Left lung (tissue), 10 donors: ENCODE data around the gene SASH1. TPM values are rescaled to one million over a fixed set of nuclear protein-coding genes. Genes with fewer than 3 reads are reported as not detected.

Experiments
- ATAC-seq: fragments of 200-7000 bp; cut with Tn5 transposase; one replicate; pipeline ENCODE4 v1.9.1; 2020; ENCODE audit warnings: moderate library complexity
- DNase-seq, 4 donors: peaks; one replicate each; pipeline ENCODE4 v3.0.0-alpha.2; 2013 to 2020
- H3K27ac ChIP-seq, 2 donors: fragments of 200-600 bp; sonication (generic) in 1 of 2; one replicate each; pipeline versions ENCODE4 v1.5.0 to v1.8.0; 2020 to 2021
- H3K27me3 ChIP-seq, 2 donors: fragments of 200-600 bp; sonication (generic) in 1 of 2; one replicate each; pipeline versions ENCODE4 v1.5.0 to v1.8.0; 2020 to 2021
- H3K36me3 ChIP-seq, 2 donors: fragments of 200-600 bp; sonication (generic) in 1 of 2; one replicate each; pipeline versions ENCODE4 v1.5.0 to v1.8.0; 2020 to 2021
- H3K4me1 ChIP-seq, 2 donors: fragments of 200-600 bp; one replicate each; pipeline ENCODE4 v1.8.0; 2021
- H3K4me3 ChIP-seq, 2 donors: fragments of 200-600 bp; sonication (generic) in 1 of 2; one replicate each; pipeline versions ENCODE4 v1.5.0 to v1.8.0; 2020 to 2021; ENCODE audit warnings: mild to moderate bottlenecking in 1 of 2
- H3K9me3 ChIP-seq, 2 donors: fragments of 200-600 bp; sonication (generic) in 1 of 2; one replicate each; pipeline versions ENCODE4 v1.5.0 to v1.8.0; 2020 to 2021
- intact Hi-C, 2 donors: fragments of 100-400 bp; cut with DNase I; formaldehyde crosslinking; loops; one replicate each; pipeline versions ENCODE4 v1.11.2 to v1.14.2; 2022
- polyA plus RNA-seq, 6 donors: library from polyadenylated mRNA; unstranded; fragments of 120-200 nt; gene quantifications; one replicate each; pipeline ENCODE4 v1.2.1, GENCODE V29; 2013; ENCODE audit not compliant: insufficient read length in 6 of 6
- total RNA-seq, 2 donors: library from RNA; stranded (reverse); fragmentation: NEBNext Ultra II Directional; extraction: Animal tissue kit (Norgen Biotek cat#: 25700); gene quantifications; one replicate each; pipeline ENCODE4 v1.2.1, GENCODE V29; 2021
- TF ChIP-seq, protein P1 (sequence below), 2 donors: fragments of 200-600 bp; sonication (generic) in 1 of 2; IDR thresholded peaks; one replicate each; pipeline versions ENCODE4 v1.5.0 to v1.8.0; 2021; ENCODE audit warnings: antibody characterized with exemption in 2 of 2
- donor health status: DM: no; HTN: yes; CAD: no.
- donor health status: DM: no; HTN: no; CAD: no.

SASH1 gene
- total and polyA plus RNA-seq, 8 donors, result 31.4 to 53.5 (median 34.8) TPM

- TF ChIP-seq, protein P1, sequence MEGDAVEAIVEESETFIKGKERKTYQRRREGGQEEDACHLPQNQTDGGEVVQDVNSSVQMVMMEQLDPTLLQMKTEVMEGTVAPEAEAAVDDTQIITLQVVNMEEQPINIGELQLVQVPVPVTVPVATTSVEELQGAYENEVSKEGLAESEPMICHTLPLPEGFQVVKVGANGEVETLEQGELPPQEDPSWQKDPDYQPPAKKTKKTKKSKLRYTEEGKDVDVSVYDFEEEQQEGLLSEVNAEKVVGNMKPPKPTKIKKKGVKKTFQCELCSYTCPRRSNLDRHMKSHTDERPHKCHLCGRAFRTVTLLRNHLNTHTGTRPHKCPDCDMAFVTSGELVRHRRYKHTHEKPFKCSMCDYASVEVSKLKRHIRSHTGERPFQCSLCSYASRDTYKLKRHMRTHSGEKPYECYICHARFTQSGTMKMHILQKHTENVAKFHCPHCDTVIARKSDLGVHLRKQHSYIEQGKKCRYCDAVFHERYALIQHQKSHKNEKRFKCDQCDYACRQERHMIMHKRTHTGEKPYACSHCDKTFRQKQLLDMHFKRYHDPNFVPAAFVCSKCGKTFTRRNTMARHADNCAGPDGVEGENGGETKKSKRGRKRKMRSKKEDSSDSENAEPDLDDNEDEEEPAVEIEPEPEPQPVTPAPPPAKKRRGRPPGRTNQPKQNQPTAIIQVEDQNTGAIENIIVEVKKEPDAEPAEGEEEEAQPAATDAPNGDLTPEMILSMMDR (IDR thresholded peaks at IDR 0.05), result no peak
- Histone ChIP-seq H3K27ac (peak overlapping the region; percentile 66 to 79), H3K27me3 (no peaks in the 10 kb centered on the region), H3K4me1 (peaks cover 0 to 13% of the 10 kb centered on the region in 2 donors), H3K4me3 (peak overlapping the region; percentile 10 to 14), H3K9me3 (no peaks in the 10 kb centered on the region), H3K36me3 (no peaks in the 10 kb centered on the region)
- intact Hi-C loops, result no loop called here
- DNase-seq, result peak in 2 of 4 donors; percentile 42 to 49
- peak; percentile 13 for ATAC-seq
Measured at GRCh38 chr6:148508401-148509041, 165.9 kb downstream of the SASH1 start.

DNA sequence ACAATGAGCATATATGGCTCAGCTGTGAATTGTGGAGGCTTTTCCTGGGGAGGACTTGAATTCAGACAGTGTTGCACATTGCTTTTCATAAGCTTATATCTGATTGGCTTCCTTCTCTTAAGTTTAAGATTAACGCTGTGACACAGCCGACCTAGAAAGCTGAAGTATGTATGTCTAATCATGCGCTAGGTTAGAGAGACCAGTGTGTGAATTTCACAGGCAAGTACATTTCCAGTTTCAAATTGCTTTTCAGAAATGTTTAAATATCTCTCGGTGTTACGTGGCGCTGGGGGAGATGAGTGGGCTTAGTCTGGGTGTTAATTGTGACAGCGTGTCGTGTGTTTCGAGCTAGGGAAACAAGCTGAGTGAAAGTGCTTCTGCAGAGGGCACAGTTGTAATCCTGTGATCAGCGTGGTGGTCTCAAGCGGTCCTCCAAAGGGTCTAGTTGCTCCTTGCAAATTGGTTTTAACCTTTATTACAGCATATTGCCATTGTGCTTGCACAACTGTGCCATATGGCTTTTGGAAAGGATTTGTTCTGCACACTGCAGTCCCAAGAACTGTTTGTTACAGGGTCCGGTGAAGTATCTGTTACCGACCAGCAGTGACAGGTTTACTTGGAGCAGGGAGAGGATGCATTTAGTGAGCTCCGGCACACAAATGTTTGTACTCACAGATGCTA lies 166.6 kb downstream of the SASH1 start:
- Histone ChIP-seq H3K4me3 (peak overlapping the region; percentile 10 to 14), H3K9me3 (no peaks in the 10 kb centered on the region), H3K27ac (peak overlapping the region; percentile 66 to 79), H3K27me3 (no peaks in the 10 kb centered on the region), H3K36me3 (no peaks in the 10 kb centered on the region), H3K4me1 (peaks cover 0 to 13% of the 10 kb centered on the region in 2 donors)
- ATAC-seq, result no peak
- TF ChIP-seq, protein P1 (IDR thresholded peaks at IDR 0.05), result no peak
- DNase-seq, result peak in 1 of 4 donors; percentile 47
- intact Hi-C loops, result no loop called here

GRCh38 chr6:148509800-148510581 lies 167.4 kb downstream of the SASH1 start:
- H3K4me1 ChIP-seq, result peaks cover 0 to 13% of the 10 kb centered on the region in 2 donors
- ATAC-seq (peak; percentile 76), DNase-seq (peak in 3 of 4 donors; percentile 63 to 93 (median 87))
- H3K4me3 ChIP-seq, result peak overlapping the region; percentile 10 to 14
- intact Hi-C loops, result no loop called here
- H3K36me3 ChIP-seq, result no peaks in the 10 kb centered on the region
- TF ChIP-seq, protein P1 (IDR thresholded peaks at IDR 0.05), result no peak
- no peaks in the 10 kb centered on the region for H3K27me3 ChIP-seq
- H3K9me3 ChIP-seq, result no peaks in the 10 kb centered on the region
- peak overlapping the region; percentile 66 to 79 for H3K27ac ChIP-seq

- Histone ChIP-seq H3K4me3 (no peak overlapping the region), H3K27me3 (no peaks in the 10 kb centered on the region), H3K4me1 (peaks cover 0 to 16% of the 10 kb centered on the region in 2 donors), H3K27ac (peak overlapping the region; percentile 67 to 81), H3K36me3 (peaks cover 0 to 17% of the 10 kb centered on the region in 2 donors), H3K9me3 (no peaks in the 10 kb centered on the region)
- peak; percentile 57 for ATAC-seq
- TF ChIP-seq, protein P1 (IDR thresholded peaks at IDR 0.05), result no peak
- peak in 3 of 4 donors; percentile 57 to 92 (median 88) for DNase-seq
- intact Hi-C loops, result no loop called here
Measured at GRCh38 chr6:148513145-148514071, 170.8 kb downstream of the SASH1 start.
